Neural progenitor cell (in vitro differentiated cells): ENCODE data around the gene WWTR1. TPM values are rescaled to one million over a fixed set of nuclear protein-coding genes. Genes with fewer than 3 reads are reported as not detected.

Experiments used
- DNase-seq: peaks from one replicate; pipeline ENCODE4 v3.0.0-alpha.2; 2016; ENCODE audit warnings: low spot score
- H2AFZ ChIP-seq: fragments of 200-600 bp; sonication (generic); replicated peaks from 2 replicates; pipeline ENCODE4 v1.6.1; 2016; ENCODE audit warnings: antibody characterized with exemption
- H3F3A ChIP-seq: fragments of 200-600 bp; sonication (generic); 2 replicates; pipeline ENCODE4 v1.6.1; 2016; ENCODE audit warnings: antibody characterized with exemption, low read depth
- H3K27ac ChIP-seq: fragments of 200-600 bp; sonication (generic); 2 replicates; pipeline ENCODE4 v1.5.1; 2016; ENCODE audit warnings: mild to moderate bottlenecking
- H3K27me3 ChIP-seq: fragments of 200-600 bp; sonication (generic); 2 replicates; pipeline ENCODE4 v1.6.1; 2016; ENCODE audit warnings: mild to moderate bottlenecking, moderate library complexity
- H3K36me3 ChIP-seq: fragments of 200-600 bp; sonication (generic); 2 replicates; pipeline ENCODE4 v1.5.1; 2016
- H3K4me1 ChIP-seq: fragments of 200-600 bp; sonication (generic); 2 replicates; pipeline ENCODE4 v1.6.1; 2016; ENCODE audit warnings: mixed run types
- H3K4me2 ChIP-seq: fragments of 200-600 bp; sonication (generic); 2 replicates; pipeline ENCODE4 v1.6.1; 2016
- H3K4me3 ChIP-seq: fragments of 200-600 bp; sonication (generic); 2 replicates; pipeline ENCODE4 v1.5.1; 2016
- H3K79me2 ChIP-seq: fragments of 200-600 bp; sonication (generic); 2 replicates; pipeline ENCODE4 v1.6.1; 2016; ENCODE audit warnings: low read depth
- H3K9ac ChIP-seq: fragments of 200-600 bp; sonication (generic); 2 replicates; pipeline ENCODE4 v1.6.1; 2016
- H3K9me3 ChIP-seq: fragments of 200-600 bp; sonication (generic); 2 replicates; pipeline ENCODE4 v1.5.1; 2016; ENCODE audit warnings: low read depth
- H4K20me1 ChIP-seq: fragments of 200-600 bp; sonication (generic); 2 replicates; pipeline ENCODE4 v1.6.1; 2016; ENCODE audit warnings: low read depth
- H3K27ac Mint-ChIP-seq: 3 replicates; pipeline ENCODE4 v1.8.0; 2021; ENCODE audit warnings: mixed read lengths
- H3K27me3 Mint-ChIP-seq: 2 replicates; pipeline ENCODE4 v1.8.0; 2022; ENCODE audit warnings: low read depth, mild to moderate bottlenecking, inconsistent platforms, moderate library complexity, mixed read lengths; ENCODE audit not compliant: insufficient read depth
- H3K36me3 Mint-ChIP-seq: 3 replicates; pipeline ENCODE4 v1.8.0; 2021; ENCODE audit warnings: mixed read lengths
- H3K4me1 Mint-ChIP-seq: 3 replicates; pipeline ENCODE4 v1.8.0; 2021; ENCODE audit warnings: mixed read lengths
- H3K4me3 Mint-ChIP-seq: 3 replicates; pipeline ENCODE4 v1.8.0; 2021; ENCODE audit warnings: mild to moderate bottlenecking, moderate library complexity, mixed read lengths
- H3K9me3 Mint-ChIP-seq: 3 replicates; pipeline ENCODE4 v1.8.0; 2020; ENCODE audit warnings: mixed read lengths
- EZH2 ChIP-seq: fragments of 200-600 bp; sonication (generic); IDR thresholded peaks from 2 replicates; pipeline ENCODE4 v1.6.1; 2017; ENCODE audit warnings: antibody characterized with exemption, mild to moderate bottlenecking, moderate library complexity
- EZH2phosphoT487 ChIP-seq: fragments of 200-600 bp; sonication (generic); IDR thresholded peaks from 2 replicates; pipeline ENCODE4 v1.6.1; 2017; ENCODE audit warnings: antibody characterized with exemption
- total RNA-seq: library from RNA; depleted of rRNA; stranded (reverse); fragments of >200 nt; gene quantifications from 2 replicates; pipeline ENCODE4 v1.2.3, GENCODE V29; 2015; ENCODE audit warnings: low replicate concordance
- TF ChIP-seq, protein P1 (sequence below): fragments of 200-600 bp; sonication (generic); IDR thresholded peaks from 2 replicates; pipeline ENCODE4 v1.5.1; 2017; ENCODE audit warnings: antibody characterized with exemption, mild to moderate bottlenecking

WWTR1 gene
- total RNA-seq, 1 donor from 2014 or later = 13.9 TPM

DNA sequence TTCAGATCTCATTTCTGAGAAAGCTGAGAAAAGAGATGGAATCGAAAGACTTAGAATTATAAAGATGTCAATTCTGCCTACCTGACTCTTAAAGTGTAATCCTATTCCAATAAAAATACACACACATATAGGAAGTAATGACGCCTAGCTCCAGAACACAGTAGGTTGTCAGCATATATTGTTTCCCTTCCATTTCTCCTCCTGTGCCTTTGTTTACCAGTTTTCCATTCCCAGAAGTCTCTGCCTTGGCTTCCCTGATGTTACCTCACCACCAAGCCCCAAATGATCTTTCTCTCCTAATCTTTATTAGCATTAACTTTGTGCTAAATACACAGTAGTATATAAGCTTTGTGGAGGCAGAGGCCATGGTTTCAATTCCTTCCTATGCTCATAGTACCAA, 143.4 kb downstream of the WWTR1 start:
- DNase-seq = no peak

DNA sequence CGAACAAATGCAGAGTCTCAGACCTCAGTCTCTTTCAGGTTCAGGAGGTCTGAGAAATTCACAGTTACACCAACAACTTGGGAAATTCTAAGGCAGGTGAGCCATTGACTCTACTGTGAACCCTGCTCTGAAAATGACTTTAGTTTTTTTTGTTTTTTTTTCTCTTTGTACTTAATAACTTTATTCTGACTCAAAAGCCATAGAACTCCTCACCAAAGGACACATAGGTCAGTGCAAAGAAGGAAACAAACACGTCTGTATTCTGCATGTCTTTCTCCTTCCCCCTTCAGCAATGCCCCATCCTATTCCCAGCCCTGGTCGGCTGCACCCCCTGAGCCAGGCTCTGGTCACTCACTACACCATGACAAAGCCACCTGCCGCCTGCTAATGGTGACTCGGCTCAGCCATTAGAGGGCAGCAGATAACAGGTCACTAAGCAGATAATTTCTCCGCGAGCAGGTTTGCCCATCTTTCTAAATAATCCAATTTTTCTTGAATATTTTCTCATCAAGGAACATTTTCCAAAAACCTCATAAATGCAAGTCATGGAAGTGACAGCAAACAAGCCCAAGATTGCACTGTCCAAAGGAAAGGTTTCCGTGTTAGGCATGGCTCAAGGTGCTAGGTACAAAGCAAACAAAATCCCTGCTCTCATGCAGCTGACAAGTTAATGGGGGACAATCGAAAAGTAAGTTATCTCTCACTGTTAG, 145.6 kb downstream of the WWTR1 start:
- peak overlapping the region; percentile 65 for H3K27ac Mint-ChIP-seq
- TF ChIP-seq, protein P1, sequence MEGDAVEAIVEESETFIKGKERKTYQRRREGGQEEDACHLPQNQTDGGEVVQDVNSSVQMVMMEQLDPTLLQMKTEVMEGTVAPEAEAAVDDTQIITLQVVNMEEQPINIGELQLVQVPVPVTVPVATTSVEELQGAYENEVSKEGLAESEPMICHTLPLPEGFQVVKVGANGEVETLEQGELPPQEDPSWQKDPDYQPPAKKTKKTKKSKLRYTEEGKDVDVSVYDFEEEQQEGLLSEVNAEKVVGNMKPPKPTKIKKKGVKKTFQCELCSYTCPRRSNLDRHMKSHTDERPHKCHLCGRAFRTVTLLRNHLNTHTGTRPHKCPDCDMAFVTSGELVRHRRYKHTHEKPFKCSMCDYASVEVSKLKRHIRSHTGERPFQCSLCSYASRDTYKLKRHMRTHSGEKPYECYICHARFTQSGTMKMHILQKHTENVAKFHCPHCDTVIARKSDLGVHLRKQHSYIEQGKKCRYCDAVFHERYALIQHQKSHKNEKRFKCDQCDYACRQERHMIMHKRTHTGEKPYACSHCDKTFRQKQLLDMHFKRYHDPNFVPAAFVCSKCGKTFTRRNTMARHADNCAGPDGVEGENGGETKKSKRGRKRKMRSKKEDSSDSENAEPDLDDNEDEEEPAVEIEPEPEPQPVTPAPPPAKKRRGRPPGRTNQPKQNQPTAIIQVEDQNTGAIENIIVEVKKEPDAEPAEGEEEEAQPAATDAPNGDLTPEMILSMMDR = peak; percentile 96
- TF ChIP-seq EZH2 = no peak
- peaks cover 2% of the 10 kb centered on the region for H3K27me3 Mint-ChIP-seq
- Histone ChIP-seq H3K27ac (no peak overlapping the region), H3K4me1 (no peaks in the 10 kb centered on the region), H3K4me2 (peak overlapping the region; percentile 70), H3K4me3 (peak overlapping the region; percentile 22), H2AFZ (peak overlapping the region; percentile 6), H4K20me1 (no peaks in the 10 kb centered on the region), H3F3A (no peaks in the 10 kb centered on the region), H3K27me3 (no peaks in the 10 kb centered on the region), H3K9ac (no peak overlapping the region), H3K79me2 (no peaks in the 10 kb centered on the region), H3K9me3 (no peaks in the 10 kb centered on the region), H3K36me3 (no peaks in the 10 kb centered on the region)
- peak; percentile 85 for DNase-seq
- H3K4me1 Mint-ChIP-seq = peaks cover 19% of the 10 kb centered on the region
- H3K9me3 Mint-ChIP-seq = no peaks in the 10 kb centered on the region
- no peaks in the 10 kb centered on the region for H3K36me3 Mint-ChIP-seq
- peak overlapping the region; percentile 25 for H3K4me3 Mint-ChIP-seq

More for the DNA sequence above, 143.4 kb downstream of the WWTR1 start:
- peaks cover 16% of the 10 kb centered on the region for H3K4me1 Mint-ChIP-seq
- H3K79me2 ChIP-seq = no peaks in the 10 kb centered on the region
- H3K27me3 Mint-ChIP-seq = peaks cover 2% of the 10 kb centered on the region
- H2AFZ ChIP-seq = no peak overlapping the region
- H3K4me3 ChIP-seq = no peak overlapping the region
- H3K4me2 ChIP-seq = no peak overlapping the region
- H3F3A ChIP-seq = no peaks in the 10 kb centered on the region
- H3K27ac Mint-ChIP-seq = no peak overlapping the region
- H3K36me3 Mint-ChIP-seq = no peaks in the 10 kb centered on the region
- no peak overlapping the region for H3K9ac ChIP-seq
- no peaks in the 10 kb centered on the region for H3K27me3 ChIP-seq
- no peaks in the 10 kb centered on the region for H3K36me3 ChIP-seq
- H3K9me3 ChIP-seq = no peaks in the 10 kb centered on the region
- H3K4me3 Mint-ChIP-seq = no peak overlapping the region
- no peak overlapping the region for H3K27ac ChIP-seq
- no peaks in the 10 kb centered on the region for H3K9me3 Mint-ChIP-seq
- H4K20me1 ChIP-seq = no peaks in the 10 kb centered on the region
- no peaks in the 10 kb centered on the region for H3K4me1 ChIP-seq
- TF ChIP-seq EZH2 (no peak), EZH2phosphoT487 (no peak)
- TF ChIP-seq, protein P1 = no peak

DNA sequence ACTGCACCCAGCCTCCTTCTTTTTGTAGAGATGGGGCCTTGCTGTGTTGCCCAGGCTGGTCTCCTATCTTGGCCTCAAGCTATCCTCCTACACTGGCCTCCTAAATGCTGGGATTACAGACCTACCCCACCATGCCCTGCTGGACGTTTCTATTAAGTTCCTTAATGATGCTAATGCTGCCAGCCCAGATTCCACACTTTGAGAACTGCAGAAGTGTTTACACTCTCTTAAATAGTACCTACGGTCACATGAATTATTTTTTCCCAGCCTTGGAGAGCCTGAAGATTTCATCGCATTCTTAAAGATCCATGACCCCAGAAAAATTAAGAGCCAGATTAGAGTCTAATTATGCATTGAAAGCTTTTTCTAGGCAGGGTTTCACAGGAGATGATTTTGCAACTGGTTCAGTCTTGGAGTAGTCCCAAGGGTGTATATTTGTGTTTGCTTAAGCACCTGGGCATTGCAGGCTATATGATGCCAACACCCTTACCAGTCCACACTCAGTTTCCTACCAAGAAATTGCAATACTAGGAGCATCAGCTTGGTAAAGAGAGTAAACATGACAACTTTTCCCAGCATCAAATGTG, 146.7 kb downstream of the WWTR1 start:
- Histone ChIP-seq H3F3A (no peaks in the 10 kb centered on the region), H2AFZ (no peak overlapping the region), H3K9ac (no peak overlapping the region), H3K9me3 (no peaks in the 10 kb centered on the region), H3K27ac (no peak overlapping the region), H3K4me3 (no peak overlapping the region), H3K36me3 (no peaks in the 10 kb centered on the region), H4K20me1 (no peaks in the 10 kb centered on the region), H3K27me3 (no peaks in the 10 kb centered on the region), H3K79me2 (no peaks in the 10 kb centered on the region), H3K4me2 (no peak overlapping the region), H3K4me1 (peaks cover 4% of the 10 kb centered on the region)
- Mint-ChIP-seq H3K27me3 (peaks cover 2% of the 10 kb centered on the region), H3K9me3 (no peaks in the 10 kb centered on the region), H3K27ac (no peak overlapping the region), H3K36me3 (no peaks in the 10 kb centered on the region), H3K4me3 (no peak overlapping the region), H3K4me1 (peaks cover 24% of the 10 kb centered on the region)
- no peak for DNase-seq
- TF ChIP-seq EZH2phosphoT487 = no peak
- TF ChIP-seq, protein P1 = no peak
- TF ChIP-seq EZH2 = no peak
